CD4-positive, alpha-beta T cell (primary cell): ENCODE results near the gene MDP1. TPM values are rescaled to one million over a fixed set of nuclear protein-coding genes. Genes with fewer than 3 reads are reported as not detected.
"Not testable (repeated sequence)": the region's sequence is repeated elsewhere in the genome, so short reads cannot be mapped to it uniquely, and the experiment has no call there.

Experiments
- ATAC-seq: fragments of 200-7000 bp; cut with Tn5 transposase; one replicate; pipeline ENCODE4 v1.10.0; 2022; ENCODE audit warnings: mild to moderate bottlenecking; ENCODE audit not compliant: poor library complexity
- CTCF ChIA-PET: fragments of 350-600 bp; sonication (Branson Sonifier 250); formaldehyde crosslinking; loops from one replicate; lab custom pipeline; 2021; ENCODE audit warnings: antibody characterized with exemption, inconsistent platforms; lab: Charles Lee
- POLR2A ChIA-PET: fragments of 350-600 bp; sonication (Branson Sonifier 250); formaldehyde crosslinking; loops from one replicate; lab custom pipeline; 2021; ENCODE audit warnings: antibody characterized with exemption, inconsistent platforms; lab: Charles Lee
- DNase-seq, 14 experiments: peaks; one replicate each; pipeline ENCODE4 v3.0.0-alpha.2; 2013 to 2020; ENCODE audit warnings: mixed read lengths in 2 of 14
- H3K27ac ChIP-seq, 2 donors: one replicate each; pipeline versions ENCODE4 v1.5.1 to v1.7.0; 2013; ENCODE audit warnings: low read length in 2 of 2, low read depth in 1 of 2, mild to moderate bottlenecking in 1 of 2
- H3K27me3 ChIP-seq, 2 experiments: 1 replicate in 1 of 2; 2 replicates in 1 of 2; pipeline versions ENCODE4 v1.6.1 to v1.7.0; 2013; ENCODE audit warnings: low read length in 2 of 2, control low read depth in 1 of 2, mild to moderate bottlenecking in 1 of 2, moderate library complexity in 1 of 2; ENCODE audit not compliant: insufficient read depth in 2 of 2, control insufficient read depth in 1 of 2
- H3K36me3 ChIP-seq: one replicate; pipeline ENCODE4 v1.6.1; 2013; ENCODE audit warnings: low read length, control low read depth; ENCODE audit not compliant: insufficient read depth
- H3K4me1 ChIP-seq: one replicate; pipeline ENCODE4 v1.6.1; 2013; ENCODE audit warnings: low read length, control low read depth; ENCODE audit not compliant: insufficient read depth
- H3K4me3 ChIP-seq: one replicate; pipeline ENCODE4 v1.5.1; 2013; ENCODE audit warnings: mild to moderate bottlenecking, low read length, moderate library complexity
- H3K9me3 ChIP-seq, 2 experiments: 1 replicate in 1 of 2; 2 replicates in 1 of 2; pipeline versions ENCODE4 v1.6.1 to v1.7.0; 2013; ENCODE audit warnings: low read length in 2 of 2, mild to moderate bottlenecking in 2 of 2, control low read depth in 1 of 2, moderate library complexity in 1 of 2; ENCODE audit not compliant: control insufficient read depth in 1 of 2, insufficient read depth in 1 of 2
- H3K27ac Mint-ChIP-seq: one replicate; pipeline ENCODE4 v1.8.0; 2020; ENCODE audit warnings: mixed read lengths
- H3K27me3 Mint-ChIP-seq: one replicate; pipeline ENCODE4 v1.8.0; 2021; ENCODE audit warnings: mixed read lengths
- H3K36me3 Mint-ChIP-seq: one replicate; pipeline ENCODE4 v1.8.0; 2021; ENCODE audit warnings: low read depth, mixed read lengths
- H3K4me1 Mint-ChIP-seq: one replicate; pipeline ENCODE4 v1.8.0; 2021; ENCODE audit warnings: low read depth, mixed read lengths
- H3K4me3 Mint-ChIP-seq: one replicate; pipeline ENCODE4 v1.8.0; 2020; ENCODE audit warnings: mild to moderate bottlenecking, mixed read lengths
- H3K9me3 Mint-ChIP-seq: one replicate; pipeline ENCODE4 v1.8.0; 2020; ENCODE audit warnings: mixed read lengths
- CTCF ChIP-seq: fragments of 200-600 bp; IDR thresholded peaks from one replicate; pipeline ENCODE4 v1.8.0; 2022; ENCODE audit warnings: antibody characterized with exemption, mild to moderate bottlenecking
- intact Hi-C, 2 experiments: fragments of 100-400 bp; cut with DNase I in 1 of 2; cut with micrococcal nuclease in 1 of 2; formaldehyde crosslinking; loops; one replicate each; pipeline versions ENCODE4 v1.15.1 to v1.9.0; 2023 to 2025; cut with DNase I, micrococcal nuclease
- total RNA-seq, 174 experiments: library from RNA in 2 of 174; stranded (reverse) in 2 of 174; gene quantifications; one replicate each; pipeline ENCODE4 v1.2.3 and lab custom pipeline; 2021 to 2026

Gene MDP1
- total RNA-seq, 2 experiments from 2014 or later = 3.2 to 3.7 TPM

DNA sequence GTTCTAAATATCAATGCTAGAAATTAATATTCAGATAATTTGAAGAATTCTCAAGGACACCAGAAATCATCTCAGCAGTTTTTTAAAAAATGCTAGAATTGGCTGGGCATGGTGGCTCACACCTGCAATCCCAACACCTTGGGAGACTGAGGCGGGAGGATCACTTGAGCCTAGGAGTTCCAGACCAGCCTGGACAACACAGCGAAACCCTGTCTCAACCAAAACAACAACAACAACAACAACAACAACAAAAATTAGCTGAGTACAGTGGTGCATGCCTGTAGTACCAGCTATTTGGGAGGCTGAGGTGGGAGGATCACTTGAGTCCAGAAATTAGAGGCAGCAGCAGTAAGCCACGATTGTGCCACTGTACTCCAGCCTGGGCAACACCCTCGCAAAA, 3.2 kb upstream of the MDP1 start:
- ChIA-PET CTCF (interaction anchor here (0.7 to 2.9 kb wide), 2 partner anchors 9 to 23 kb away, joined by 5 to 12 read pairs; partner anchors contain the start of gene TINF2), POLR2A (interaction anchor here (1.4 to 2.0 kb wide), 2 partner anchors 23 to 55 kb away, joined by 3 to 11 read pairs; partner anchors contain the start of gene TINF2)
- no peak overlapping the region for H3K27ac Mint-ChIP-seq
- peaks cover 21% of the 10 kb centered on the region for H3K4me1 ChIP-seq
- H3K9me3 ChIP-seq = no peaks in the 10 kb centered on the region
- H3K4me3 Mint-ChIP-seq = no peak overlapping the region
- DNase-seq = no peak
- H3K27me3 Mint-ChIP-seq = no peaks in the 10 kb centered on the region
- peaks cover 19% of the 10 kb centered on the region for H3K4me1 Mint-ChIP-seq
- no peak for ATAC-seq
- H3K27ac ChIP-seq = no peak overlapping the region
- no peak overlapping the region for H3K4me3 ChIP-seq
- intact Hi-C loops = loop anchor here in 1 of 2 experiments (5.0 kb wide), 1 partner anchor 213 kb away; no protein-coding TSS in a partner anchor
- TF ChIP-seq CTCF = no peak
- no peaks in the 10 kb centered on the region for H3K27me3 ChIP-seq
- peaks cover 13% of the 10 kb centered on the region for H3K36me3 Mint-ChIP-seq
- H3K9me3 Mint-ChIP-seq = no peaks in the 10 kb centered on the region
- peaks cover 9% of the 10 kb centered on the region for H3K36me3 ChIP-seq

- not testable (repeated sequence) for H3K27me3 Mint-ChIP-seq, ATAC-seq, H3K9me3 Mint-ChIP-seq, H3K4me3 ChIP-seq, H3K36me3 ChIP-seq, H3K4me3 Mint-ChIP-seq, H3K27me3 ChIP-seq, H3K9me3 ChIP-seq
- intact Hi-C loops = loop anchor here (1.0 to 5.0 kb wide), 8 partner anchors 15 to 215 kb away; partner anchors contain the start of genes TINF2 (in 2 of the 2), GMPR2 (in 1 of the 2), NEDD8 (in 1 of the 2) and RABGGTA (in 1 of the 2)
- peaks cover 40% of the 10 kb centered on the region for H3K4me1 Mint-ChIP-seq
- DNase-seq = peak in 2 of 14 experiments; percentile 7 to 13
- H3K36me3 Mint-ChIP-seq = peaks cover 23% of the 10 kb centered on the region
- ChIA-PET CTCF (interaction anchor here (1.4 to 2.4 kb wide), 5 partner anchors 10 to 80 kb away, joined by 3 to 38 read pairs (median 17); partner anchors contain the start of genes RABGGTA and TINF2), POLR2A (interaction anchor here (0.8 to 1.8 kb wide), 2 partner anchors 21 to 28 kb away, joined by 3 to 13 read pairs; partner anchors contain the start of gene IPO4)
- peak overlapping the region; percentile 96 for H3K27ac Mint-ChIP-seq
- peak overlapping the region in 1 of 2 donors; percentile 92 for H3K27ac ChIP-seq
- H3K4me1 ChIP-seq = peaks cover 37% of the 10 kb centered on the region
These were observed 1.0 kb upstream of the MDP1 start for GRCh38 chr14:24216876-24217275.

GRCh38 chr14:24216345-24216699, 456 bp upstream of the MDP1 start:
- no peak for TF ChIP-seq CTCF
- ChIA-PET CTCF (interaction anchor here (0.8 to 2.4 kb wide), 22 partner anchors 11 to 895 kb away, joined by 3 to 38 read pairs (median 6); partner anchors contain the start of genes DHRS1, EMC9, GMPR2 and IPO4), POLR2A (interaction anchor here (0.7 to 4.7 kb wide), 24 partner anchors 9 to 226 kb away, joined by 3 to 144 read pairs (median 8); partner anchors contain the start of genes CBLN3, DCAF11, DHRS1 and EMC9)
- intact Hi-C loops = loop anchor here (1.0 to 5.0 kb wide), 8 partner anchors 16 to 216 kb away; partner anchors contain the start of genes TINF2 (in 2 of the 2), GMPR2 (in 1 of the 2), NEDD8 (in 1 of the 2) and RABGGTA (in 1 of the 2)
- Histone ChIP-seq H3K9me3 (no peaks in the 10 kb centered on the region), H3K4me3 (peak overlapping the region; percentile 84), H3K4me1 (peaks cover 42% of the 10 kb centered on the region), H3K27ac (peak overlapping the region; percentile 92), H3K36me3 (peaks cover 13% of the 10 kb centered on the region), H3K27me3 (no peaks in the 10 kb centered on the region)
- peaks cover 28% of the 10 kb centered on the region for H3K36me3 Mint-ChIP-seq
- H3K27ac Mint-ChIP-seq = peak overlapping the region; percentile 96
- H3K4me3 Mint-ChIP-seq = peak overlapping the region; percentile 97
- DNase-seq (no peak), ATAC-seq (no peak)
- peaks cover 45% of the 10 kb centered on the region for H3K4me1 Mint-ChIP-seq
- H3K27me3 Mint-ChIP-seq = no peaks in the 10 kb centered on the region
- no peaks in the 10 kb centered on the region for H3K9me3 Mint-ChIP-seq
